ENCODE data around the gene RAVER1. TPM values are rescaled to one million over a fixed set of nuclear protein-coding genes. Genes with fewer than 3 reads are reported as not detected.

RAVER1 gene
- total RNA-seq, 1 donor from 2014 or later: 24.8 TPM

- Mint-ChIP-seq H3K27ac (ENCODE audit: unreplicated experiment) (peak overlapping the region; percentile 3), H3K36me3 (ENCODE audit: unreplicated experiment) (no peaks in the 10 kb centered on the region), H3K9me3 (ENCODE audit: unreplicated experiment) (peaks cover 1% of the 10 kb centered on the region), H3K4me1 (ENCODE audit: low read depth, unreplicated experiment) (no peaks in the 10 kb centered on the region), H3K27me3 (ENCODE audit: unreplicated experiment) (peaks cover 9% of the 10 kb centered on the region), H3K4me3 (ENCODE audit: unreplicated experiment) (no peak overlapping the region)
- TF ChIP-seq, protein P1, sequence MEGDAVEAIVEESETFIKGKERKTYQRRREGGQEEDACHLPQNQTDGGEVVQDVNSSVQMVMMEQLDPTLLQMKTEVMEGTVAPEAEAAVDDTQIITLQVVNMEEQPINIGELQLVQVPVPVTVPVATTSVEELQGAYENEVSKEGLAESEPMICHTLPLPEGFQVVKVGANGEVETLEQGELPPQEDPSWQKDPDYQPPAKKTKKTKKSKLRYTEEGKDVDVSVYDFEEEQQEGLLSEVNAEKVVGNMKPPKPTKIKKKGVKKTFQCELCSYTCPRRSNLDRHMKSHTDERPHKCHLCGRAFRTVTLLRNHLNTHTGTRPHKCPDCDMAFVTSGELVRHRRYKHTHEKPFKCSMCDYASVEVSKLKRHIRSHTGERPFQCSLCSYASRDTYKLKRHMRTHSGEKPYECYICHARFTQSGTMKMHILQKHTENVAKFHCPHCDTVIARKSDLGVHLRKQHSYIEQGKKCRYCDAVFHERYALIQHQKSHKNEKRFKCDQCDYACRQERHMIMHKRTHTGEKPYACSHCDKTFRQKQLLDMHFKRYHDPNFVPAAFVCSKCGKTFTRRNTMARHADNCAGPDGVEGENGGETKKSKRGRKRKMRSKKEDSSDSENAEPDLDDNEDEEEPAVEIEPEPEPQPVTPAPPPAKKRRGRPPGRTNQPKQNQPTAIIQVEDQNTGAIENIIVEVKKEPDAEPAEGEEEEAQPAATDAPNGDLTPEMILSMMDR (IDR thresholded peaks at IDR 0.05; ENCODE audit: partially characterized antibody, unreplicated experiment): no peak
- no peak for DNase-seq
Observed at GRCh38 chr19:10321874-10322835, 11.2 kb downstream of the RAVER1 start.

DNA sequence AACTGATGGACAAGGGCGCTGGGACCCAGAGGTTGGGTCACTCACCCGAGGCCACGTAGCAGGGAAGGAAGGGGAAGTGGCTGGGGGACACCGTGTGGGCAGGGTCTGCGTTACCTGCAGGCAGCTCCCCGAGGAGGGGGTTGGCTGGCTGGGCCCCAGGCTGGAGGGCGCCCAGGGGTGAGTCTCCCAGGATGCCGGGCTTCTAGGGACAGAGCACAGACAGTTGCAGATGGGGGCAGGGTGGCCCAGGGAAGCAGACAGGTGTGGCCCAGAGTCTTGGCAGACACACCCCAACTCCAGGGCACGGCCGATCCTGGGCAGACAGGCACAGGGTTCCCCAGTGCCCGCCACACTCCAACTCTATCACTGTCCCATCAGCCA is 11.9 kb downstream of the RAVER1 start:
- TF ChIP-seq, protein P1 (IDR thresholded peaks at IDR 0.05; ENCODE audit: partially characterized antibody, unreplicated experiment): no peak
- Mint-ChIP-seq H3K36me3 (ENCODE audit: unreplicated experiment) (no peaks in the 10 kb centered on the region), H3K9me3 (ENCODE audit: unreplicated experiment) (peaks cover 1% of the 10 kb centered on the region), H3K4me3 (ENCODE audit: unreplicated experiment) (no peak overlapping the region), H3K4me1 (ENCODE audit: low read depth, unreplicated experiment) (no peaks in the 10 kb centered on the region), H3K27me3 (ENCODE audit: unreplicated experiment) (peaks cover 9% of the 10 kb centered on the region), H3K27ac (ENCODE audit: unreplicated experiment) (no peak overlapping the region)
- no peak for DNase-seq

DNA sequence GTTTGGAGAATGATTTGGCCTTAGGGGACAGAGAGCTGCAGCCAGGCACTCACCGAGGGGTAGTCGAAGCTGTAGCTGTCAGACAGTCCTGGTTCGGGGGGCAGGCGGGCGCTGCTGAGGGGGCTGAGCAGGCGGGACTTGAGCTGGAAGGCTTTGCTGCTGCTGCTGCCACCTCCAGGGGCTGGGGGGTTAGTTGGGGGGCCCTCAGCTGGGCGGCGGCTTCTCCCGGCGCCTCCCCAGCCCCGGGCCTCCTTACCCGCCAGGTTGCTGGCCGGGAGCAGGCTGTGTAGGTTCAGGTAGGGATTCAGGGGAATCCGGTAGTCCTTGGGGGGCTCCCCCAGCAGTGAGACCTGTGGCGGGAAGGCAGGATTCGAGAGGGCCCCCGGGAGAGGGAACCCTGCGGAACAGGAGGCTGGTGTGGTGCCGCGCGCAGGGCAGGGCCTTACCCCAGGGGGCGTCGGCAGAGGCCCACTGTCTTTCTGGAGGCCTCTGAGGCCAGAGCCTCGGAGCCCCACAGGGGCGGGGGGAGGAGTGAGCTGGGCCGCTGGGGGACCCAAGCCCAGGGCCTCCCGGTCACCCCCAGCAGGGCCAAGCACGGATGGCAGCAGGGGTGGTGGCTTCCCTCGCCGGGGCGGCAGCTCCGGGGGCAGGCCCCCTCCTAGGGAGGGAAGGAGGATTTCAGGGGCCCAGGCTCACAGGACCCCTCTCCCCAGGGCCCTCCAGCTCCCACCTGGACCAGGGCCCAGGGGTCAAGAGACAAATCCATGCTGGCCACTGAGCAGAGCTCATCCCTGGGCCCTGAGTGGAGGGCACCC is 12.5 kb downstream of the RAVER1 start:
- TF ChIP-seq, protein P1 (IDR thresholded peaks at IDR 0.05; ENCODE audit: partially characterized antibody, unreplicated experiment): no peak
- Mint-ChIP-seq H3K27me3 (ENCODE audit: unreplicated experiment) (peaks cover 11% of the 10 kb centered on the region), H3K4me1 (ENCODE audit: low read depth, unreplicated experiment) (peaks cover 5% of the 10 kb centered on the region), H3K36me3 (ENCODE audit: unreplicated experiment) (no peaks in the 10 kb centered on the region), H3K4me3 (ENCODE audit: unreplicated experiment) (no peak overlapping the region), H3K9me3 (ENCODE audit: unreplicated experiment) (peaks cover 4% of the 10 kb centered on the region), H3K27ac (ENCODE audit: unreplicated experiment) (no peak overlapping the region)
- DNase-seq: no peak

GRCh38 chr19:10318807-10319682 is 14.3 kb downstream of the RAVER1 start:
- peaks cover 7% of the 10 kb centered on the region for H3K9me3 Mint-ChIP-seq (ENCODE audit: unreplicated experiment)
- TF ChIP-seq, protein P1 (IDR thresholded peaks at IDR 0.05; ENCODE audit: partially characterized antibody, unreplicated experiment): no peak
- peaks cover 9% of the 10 kb centered on the region for H3K27me3 Mint-ChIP-seq (ENCODE audit: unreplicated experiment)
- DNase-seq: no peak
- H3K27ac Mint-ChIP-seq (ENCODE audit: unreplicated experiment): no peak overlapping the region
- H3K4me3 Mint-ChIP-seq (ENCODE audit: unreplicated experiment): no peak overlapping the region
- H3K36me3 Mint-ChIP-seq (ENCODE audit: unreplicated experiment): no peaks in the 10 kb centered on the region
- H3K4me1 Mint-ChIP-seq (ENCODE audit: low read depth, unreplicated experiment): peaks cover 5% of the 10 kb centered on the region
